H7 (cell line): ENCODE results near the gene OTULINL. TPM values are rescaled to one million over a fixed set of nuclear protein-coding genes. Genes with fewer than 3 reads are reported as not detected.

ENCODE experiments used
- DNase-seq: peaks from one replicate; pipeline ENCODE4 v3.0.0; 2012
- H3K27me3 ChIP-seq: 2 replicates; pipeline ENCODE4 v1.6.0; 2011; ENCODE audit warnings: mild to moderate bottlenecking, low read length; ENCODE audit not compliant: control insufficient read depth, insufficient read depth
- H3K36me3 ChIP-seq: replicated peaks from 2 replicates; pipeline ENCODE4 v1.5.1; 2011; ENCODE audit warnings: low read length; ENCODE audit not compliant: control insufficient read depth, insufficient read depth
- H3K4me3 ChIP-seq: 2 replicates; pipeline ENCODE4 v1.5.1; 2011; ENCODE audit warnings: low read depth, mild to moderate bottlenecking, control low read depth, low read length, moderate library complexity; ENCODE audit not compliant: insufficient read depth
- total RNA-seq: library from RNA; depleted of rRNA; stranded (reverse); fragments of >200 nt; shearing (Covaris generic); gene quantifications from 2 replicates; pipeline ENCODE4 v1.2.3, GENCODE V29; 2014

Gene OTULINL
- total RNA-seq, 1 experiment from 2014 or later: 3.3 TPM

DNA sequence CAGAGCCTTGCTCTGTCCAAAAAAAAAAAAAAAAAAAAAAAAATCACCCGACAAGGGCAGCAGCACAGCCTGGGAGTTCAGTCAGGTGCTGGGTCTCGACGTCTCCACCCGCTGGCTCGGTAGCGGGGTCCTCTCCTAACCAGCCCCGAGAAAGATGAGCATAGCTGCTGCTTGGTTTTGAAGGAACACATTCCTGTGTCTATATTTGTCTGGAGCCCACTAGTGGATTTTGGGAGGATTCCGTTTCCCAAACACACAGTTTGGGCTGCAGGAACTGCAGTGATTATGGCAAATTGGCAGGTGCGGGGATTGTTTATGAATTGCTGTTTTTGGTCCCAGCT lies 1.2 kb downstream of the OTULINL start:
- DNase-seq: no peak
- Histone ChIP-seq H3K27me3 (peaks cover 23% of the 10 kb centered on the region), H3K36me3 (no peaks in the 10 kb centered on the region), H3K4me3 (peak overlapping the region; percentile 67; the same call in 1 of the 2 replicates)

DNA sequence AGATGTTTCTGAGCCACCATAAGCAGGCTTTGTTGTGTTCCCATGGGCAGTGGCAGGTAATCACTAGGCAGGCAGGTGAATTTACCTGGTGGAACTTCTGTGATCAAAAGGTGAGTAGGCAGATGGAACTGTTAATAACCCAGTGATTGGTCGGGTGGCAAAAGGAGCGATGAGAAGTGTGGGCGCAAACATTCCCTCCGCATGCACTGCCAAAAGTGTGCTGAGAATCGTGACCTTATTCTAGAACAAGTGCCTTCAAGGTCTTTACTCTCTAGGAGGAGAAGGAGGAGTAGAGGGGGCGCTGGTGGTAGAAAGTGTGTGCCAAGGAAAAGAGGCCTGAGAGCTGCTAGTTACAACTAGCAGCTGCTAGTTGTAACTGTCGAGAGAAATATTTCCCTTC lies 3.3 kb downstream of the OTULINL start:
- no peak for DNase-seq
- Histone ChIP-seq H3K36me3 (no peaks in the 10 kb centered on the region), H3K4me3 (no peak overlapping the region), H3K27me3 (peaks cover 20% of the 10 kb centered on the region)

DNA sequence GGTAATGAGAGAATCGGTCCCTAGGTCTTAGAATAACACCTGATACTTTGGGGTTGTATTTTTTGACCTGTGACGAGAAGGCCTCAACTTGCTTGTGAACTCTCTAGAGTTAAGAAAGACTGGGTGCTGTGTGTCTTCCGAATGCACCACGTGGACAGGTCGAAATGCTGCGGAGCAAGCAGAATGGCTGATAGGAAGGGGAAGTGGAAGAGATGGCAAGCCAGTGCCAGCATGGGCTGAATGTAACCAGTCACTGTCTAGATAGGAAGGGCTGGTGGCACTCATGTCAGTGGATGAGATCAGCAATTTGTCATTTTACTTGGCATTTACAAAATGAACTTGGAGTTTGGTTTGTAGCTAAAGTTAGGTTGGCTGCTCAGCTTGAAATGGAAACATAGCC lies 5.6 kb downstream of the OTULINL start:
- no peak for DNase-seq
- Histone ChIP-seq H3K36me3 (no peaks in the 10 kb centered on the region), H3K4me3 (no peak overlapping the region), H3K27me3 (peaks cover 8% of the 10 kb centered on the region)

- peaks cover 3% of the 10 kb centered on the region; the same call in 1 of the 2 replicates for H3K27me3 ChIP-seq
- no peaks in the 10 kb centered on the region for H3K36me3 ChIP-seq
- no peak overlapping the region for H3K4me3 ChIP-seq
- no peak for DNase-seq
These were observed 6.6 kb downstream of the OTULINL start for GRCh38 chr5:14588145-14588544.

- Histone ChIP-seq H3K36me3 (no peaks in the 10 kb centered on the region), H3K27me3 (no peaks in the 10 kb centered on the region), H3K4me3 (no peak overlapping the region)
- no peak for DNase-seq
These were observed 7.4 kb downstream of the OTULINL start for GRCh38 chr5:14588758-14589543.

DNA sequence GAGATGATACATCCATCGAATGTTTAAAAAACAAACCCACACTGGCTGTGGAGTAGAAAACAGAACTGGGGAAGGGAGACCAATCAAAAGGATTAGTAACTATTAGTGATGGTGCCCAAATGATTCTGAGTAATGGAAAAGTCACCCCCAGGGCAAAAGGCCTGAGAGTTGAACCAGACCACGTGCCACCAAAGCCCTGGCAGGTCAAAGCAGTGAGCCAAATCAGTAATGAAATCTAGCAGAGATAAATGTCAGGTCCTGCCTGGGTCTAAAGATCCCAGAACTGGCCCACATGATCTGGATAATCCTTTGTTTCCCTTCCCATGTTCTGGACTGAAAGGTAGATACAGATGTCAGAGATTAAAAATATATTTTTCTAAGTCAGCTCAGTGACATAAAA lies 9.4 kb downstream of the OTULINL start:
- H3K27me3 ChIP-seq: no peaks in the 10 kb centered on the region
- H3K36me3 ChIP-seq: no peaks in the 10 kb centered on the region
- H3K4me3 ChIP-seq: no peak overlapping the region
- no peak for DNase-seq

DNA sequence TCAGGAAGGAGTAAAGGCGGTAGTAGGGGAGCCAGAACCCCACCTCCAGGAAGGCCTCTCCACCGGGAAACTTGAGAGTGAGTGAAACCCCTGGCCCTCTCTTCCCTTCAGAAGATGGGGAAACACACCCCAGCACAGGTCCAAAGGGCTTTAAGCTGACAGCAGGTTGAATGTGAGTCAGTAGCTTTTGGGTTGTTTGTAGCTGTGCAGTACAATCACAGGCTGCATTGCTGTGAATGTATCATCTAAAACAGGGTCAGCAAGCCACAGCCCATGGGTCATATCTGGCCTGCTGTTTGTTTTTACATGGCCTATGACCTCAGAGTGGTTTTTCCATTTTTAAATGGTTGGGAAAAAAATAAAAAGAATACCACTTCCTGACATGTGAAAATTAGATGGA lies 10.0 kb downstream of the OTULINL start:
- no peak overlapping the region for H3K4me3 ChIP-seq
- no peak for DNase-seq
- H3K36me3 ChIP-seq: no peaks in the 10 kb centered on the region
- no peaks in the 10 kb centered on the region for H3K27me3 ChIP-seq

GRCh38 chr5:14593326-14594021 lies 11.9 kb downstream of the OTULINL start:
- Histone ChIP-seq H3K27me3 (no peaks in the 10 kb centered on the region), H3K36me3 (no peaks in the 10 kb centered on the region), H3K4me3 (no peak overlapping the region)
- no peak for DNase-seq

DNA sequence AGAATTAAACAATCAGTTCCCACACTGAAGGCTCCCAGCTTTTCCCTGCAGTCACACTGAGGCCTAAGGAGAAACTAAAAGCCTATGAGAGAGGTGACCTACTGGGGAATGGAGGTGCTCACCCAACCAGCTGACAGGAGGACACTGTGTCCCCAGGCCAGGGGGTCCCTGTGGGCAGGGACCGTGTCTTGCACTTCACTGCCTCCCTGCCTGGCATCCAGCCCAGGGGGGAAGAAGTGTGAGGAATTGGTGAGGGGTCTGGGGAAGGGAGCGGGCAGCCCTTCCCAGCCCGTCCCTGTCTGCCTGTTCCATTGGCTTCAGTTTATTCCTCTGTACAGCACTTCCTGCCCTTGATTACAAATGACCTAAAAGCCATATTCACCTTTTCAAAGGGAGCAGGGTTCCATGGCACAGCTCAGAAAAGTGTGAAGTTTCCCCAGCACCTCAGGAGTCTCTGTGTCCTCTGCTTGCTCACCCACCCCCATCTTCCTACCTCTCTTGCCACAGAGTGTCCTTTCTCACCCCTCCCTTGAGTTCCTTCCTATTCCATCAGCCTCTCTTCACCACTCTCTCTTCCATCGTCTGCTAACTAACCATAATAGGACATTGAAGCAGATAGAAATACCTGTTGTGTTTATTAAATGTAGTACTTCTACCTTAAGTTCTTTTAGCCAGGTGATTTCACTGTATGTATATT lies 12.9 kb downstream of the OTULINL start:
- Histone ChIP-seq H3K27me3 (no peaks in the 10 kb centered on the region), H3K4me3 (no peak overlapping the region), H3K36me3 (no peaks in the 10 kb centered on the region)
- no peak for DNase-seq

GRCh38 chr5:14595189-14595588 lies 13.6 kb downstream of the OTULINL start:
- no peak for DNase-seq
- Histone ChIP-seq H3K27me3 (no peaks in the 10 kb centered on the region), H3K4me3 (no peak overlapping the region), H3K36me3 (no peaks in the 10 kb centered on the region)

- DNase-seq: no peak
- H3K27me3 ChIP-seq: no peaks in the 10 kb centered on the region
- no peak overlapping the region for H3K4me3 ChIP-seq
- no peaks in the 10 kb centered on the region for H3K36me3 ChIP-seq
These were observed 14.3 kb downstream of the OTULINL start for GRCh38 chr5:14595891-14596290.

GRCh38 chr5:14597080-14597479 lies 15.5 kb downstream of the OTULINL start:
- DNase-seq: no peak
- Histone ChIP-seq H3K27me3 (no peaks in the 10 kb centered on the region), H3K4me3 (no peak overlapping the region), H3K36me3 (no peaks in the 10 kb centered on the region)

- no peaks in the 10 kb centered on the region for H3K36me3 ChIP-seq
- no peaks in the 10 kb centered on the region for H3K27me3 ChIP-seq
- no peak for DNase-seq
These were observed 16.6 kb downstream of the OTULINL start for GRCh38 chr5:14598225-14598624.

DNA sequence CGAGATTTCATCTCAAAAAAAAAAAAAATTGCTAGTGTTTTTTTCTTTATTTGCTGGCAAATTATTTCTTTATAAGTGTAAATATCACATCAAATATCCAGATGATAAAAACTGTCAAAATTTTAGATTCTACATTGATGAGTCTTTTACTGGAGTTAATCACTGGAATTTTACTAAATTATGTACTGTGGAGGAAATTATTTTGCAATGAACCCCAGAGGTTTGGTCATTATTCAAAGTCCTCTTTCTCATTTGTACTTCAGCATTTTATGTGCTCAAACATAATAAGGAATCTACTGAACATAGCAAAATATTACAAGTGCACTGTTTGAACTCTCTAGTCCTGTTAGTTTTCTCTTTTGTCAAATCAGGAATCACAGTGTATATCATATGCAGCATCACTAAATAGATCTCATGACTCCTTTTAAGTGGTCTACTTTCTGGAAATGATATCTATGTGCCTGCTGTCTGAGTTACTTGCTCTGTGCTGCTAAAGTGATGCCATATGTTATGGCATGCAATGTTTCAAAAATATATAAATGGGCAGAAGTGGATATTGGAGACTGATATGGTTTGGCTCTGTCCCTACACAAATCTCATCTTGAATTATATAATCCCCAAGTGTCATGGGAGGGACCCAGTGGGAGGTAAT lies 18.0 kb downstream of the OTULINL start:
- Histone ChIP-seq H3K36me3 (no peaks in the 10 kb centered on the region), H3K4me3 (no peak overlapping the region), H3K27me3 (no peaks in the 10 kb centered on the region)
- no peak for DNase-seq

More at GRCh38 chr5:14598225-14598624, 16.6 kb downstream of the OTULINL start:
- H3K4me3 ChIP-seq: no peak overlapping the region
